Stimulated activated effector memory CD8-positive, alpha-beta T cell treated with anti-CD3 and anti-CD28 coated beads, Interleukin-12 subunit alpha, Interleukin-12 subunit beta, amount 100 ng/mL, for 72 hours (primary cell): ENCODE data around the gene CEP120.
"Not testable (repeated sequence)": the region's sequence is repeated elsewhere in the genome, so short reads cannot be mapped to it uniquely, and the experiment has no call there.

ENCODE experiments used
- ATAC-seq: fragments of 150-1000 bp; cut with Tn5 transposase; 2 replicates; pipeline ENCODE4 v1.10.0; 2021
- DNase-seq, 2 donors: peaks; one replicate each; pipeline ENCODE4 v3.0.0; 2021 to 2022; ENCODE audit warnings: low spot score in 2 of 2
- H3K27ac Mint-ChIP-seq: one replicate; pipeline ENCODE4 v1.8.0; 2022; ENCODE audit warnings: mild to moderate bottlenecking, mixed read lengths
- H3K36me3 Mint-ChIP-seq: one replicate; pipeline ENCODE4 v1.8.0; 2022; ENCODE audit warnings: mild to moderate bottlenecking, mixed read lengths
- H3K4me1 Mint-ChIP-seq: one replicate; pipeline ENCODE4 v1.8.0; 2022; ENCODE audit warnings: mixed read lengths
- H3K4me3 Mint-ChIP-seq: one replicate; pipeline ENCODE4 v1.8.0; 2022; ENCODE audit warnings: mild to moderate bottlenecking, mixed read lengths
- H3K9me3 Mint-ChIP-seq: one replicate; pipeline ENCODE4 v1.8.0; 2022; ENCODE audit warnings: mixed read lengths

The CEP120 gene

DNA sequence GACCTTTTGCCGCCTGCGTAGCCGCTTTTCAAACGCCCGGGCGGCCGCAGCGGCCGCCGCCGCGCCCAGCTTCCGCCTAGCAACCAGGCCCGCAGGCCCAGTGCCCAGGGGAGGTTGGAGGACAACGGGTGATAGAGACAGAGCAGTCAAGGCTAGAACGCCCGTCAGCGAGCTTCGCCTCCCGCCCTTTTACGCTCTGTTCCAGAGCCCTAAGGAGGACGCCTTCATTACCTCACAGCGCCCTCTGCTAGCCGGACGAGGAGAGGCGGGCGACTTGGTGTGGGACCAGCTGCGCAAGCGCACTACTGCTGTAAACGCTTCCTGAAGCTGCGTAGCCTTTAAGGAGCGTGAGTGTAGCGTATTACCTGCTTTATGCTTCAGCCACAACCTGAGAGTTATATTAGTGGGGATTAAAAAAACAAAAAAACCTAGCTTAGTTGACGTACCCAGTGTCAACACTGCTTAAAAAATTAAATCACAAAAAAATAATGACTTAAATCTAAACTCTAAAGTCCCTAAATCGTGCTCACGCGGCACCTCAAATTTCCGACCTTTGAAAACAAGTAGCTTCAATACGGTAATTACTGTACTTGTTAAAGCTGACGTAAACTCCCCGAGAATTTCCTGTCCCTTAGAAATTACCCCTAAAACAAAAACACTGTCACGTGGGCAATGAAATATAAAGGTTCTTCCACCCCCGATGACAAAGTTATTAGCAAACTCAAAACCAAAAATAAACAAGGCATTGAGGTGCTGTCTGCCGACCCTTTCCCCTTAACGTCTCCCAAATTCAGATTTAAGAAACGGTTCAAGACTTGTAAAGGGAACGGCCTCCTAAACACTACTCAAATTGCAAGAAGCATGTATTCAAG is at the start of gene CEP120:
Gene CEP120 (minus strand): TSS at position 126 of the 872 bp plus-strand sequence. CDS start 405 bp downstream, outside the sequence.
- peaks cover 25% of the 10 kb centered on the region for H3K4me1 Mint-ChIP-seq

DNA sequence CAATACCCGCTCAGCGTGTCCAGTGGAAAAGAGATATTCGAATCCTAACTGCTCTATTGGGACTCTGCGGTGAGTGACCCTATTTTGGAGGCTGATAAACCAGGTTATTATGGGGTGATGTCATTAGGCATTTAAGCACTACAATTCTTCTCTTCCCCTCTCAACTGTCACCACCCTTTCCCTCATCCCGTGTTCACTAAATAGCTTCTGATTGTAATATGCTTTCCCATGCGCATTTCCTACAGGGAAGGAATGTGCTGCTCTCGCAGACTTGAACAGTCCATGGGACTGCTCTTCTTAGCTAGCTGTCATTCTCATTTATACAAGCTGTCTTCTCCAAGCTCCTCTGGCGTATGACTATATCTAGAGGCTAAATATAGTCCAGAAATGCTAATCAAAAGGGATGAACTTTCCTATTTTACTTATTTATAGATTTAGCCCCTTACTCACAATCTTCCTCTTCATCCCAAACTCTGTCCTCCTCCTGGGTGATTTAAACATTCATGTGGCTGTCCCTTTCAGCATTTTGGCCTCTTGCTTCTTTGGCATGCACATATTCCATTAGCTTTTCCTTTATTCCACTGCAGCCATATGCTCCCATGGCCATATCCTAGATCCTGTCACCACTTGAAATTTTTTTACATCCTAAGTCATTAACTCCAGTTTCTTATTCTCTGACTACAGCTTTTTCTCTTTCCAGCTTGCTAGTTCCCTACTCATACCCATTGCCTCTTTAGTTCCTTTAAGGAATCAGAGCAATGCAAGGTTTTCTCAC is 49.1 kb upstream of the CEP120 start:
- DNase-seq (no peak), ATAC-seq (no peak)
- H3K36me3 Mint-ChIP-seq = no peaks in the 10 kb centered on the region
- peaks cover 9% of the 10 kb centered on the region for H3K9me3 Mint-ChIP-seq
- no peak overlapping the region for H3K4me3 Mint-ChIP-seq
- H3K27ac Mint-ChIP-seq = no peak overlapping the region
- H3K4me1 Mint-ChIP-seq = no peaks in the 10 kb centered on the region

More for the DNA sequence above, at the start of gene CEP120:
- DNase-seq (peak; percentile 85 to 97), ATAC-seq (peak; percentile 97)
- H3K4me3 Mint-ChIP-seq = no peak within 1 kb of the TSS
- H3K27ac Mint-ChIP-seq = no peak within 1 kb of the TSS
- no peaks in the 10 kb centered on the region for H3K9me3 Mint-ChIP-seq
- peaks cover 13% of the 10 kb centered on the region for H3K36me3 Mint-ChIP-seq

DNA sequence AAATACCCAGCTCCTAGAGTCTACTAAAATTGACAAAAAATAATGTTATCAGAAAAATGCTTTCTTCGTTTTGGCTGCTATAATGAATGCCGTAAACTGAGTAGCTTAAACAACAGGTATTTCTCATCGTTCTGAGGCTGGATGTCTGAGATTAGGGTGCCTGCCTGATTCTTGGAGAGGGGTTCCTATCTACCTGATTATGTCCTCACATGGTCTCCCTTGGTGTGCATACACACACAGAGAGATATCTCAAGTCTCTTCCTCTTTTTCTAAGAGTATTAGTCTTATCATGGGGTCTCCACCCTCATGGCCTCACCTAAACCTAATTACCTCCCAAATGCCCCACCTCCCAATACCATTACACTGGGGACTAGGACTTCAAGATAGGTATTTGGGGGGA is 48.2 kb upstream of the CEP120 start:
- no peaks in the 10 kb centered on the region for H3K36me3 Mint-ChIP-seq
- DNase-seq = no peak
- no peak overlapping the region for H3K4me3 Mint-ChIP-seq
- H3K9me3 Mint-ChIP-seq = peaks cover 13% of the 10 kb centered on the region
- ATAC-seq = no peak
- H3K4me1 Mint-ChIP-seq = no peaks in the 10 kb centered on the region
- no peak overlapping the region for H3K27ac Mint-ChIP-seq

DNA sequence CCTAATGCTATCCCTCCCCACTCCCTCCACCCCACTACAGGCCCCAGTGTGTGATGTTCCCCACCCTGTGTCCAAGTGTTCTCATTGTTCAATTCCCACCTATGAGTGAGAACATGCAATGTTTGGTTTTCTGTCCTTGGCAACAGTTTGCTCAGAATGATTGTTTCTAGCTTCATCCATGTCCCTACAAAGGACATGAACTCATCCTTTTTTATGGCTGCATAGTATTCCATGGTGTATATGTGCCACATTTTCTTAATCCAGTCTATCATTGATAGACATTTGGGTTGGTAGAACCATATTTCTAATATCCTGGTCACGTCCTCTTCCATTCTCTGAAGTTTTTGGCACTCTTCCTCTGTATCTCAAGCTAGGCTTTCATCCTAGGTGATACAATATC is 43.6 kb upstream of the CEP120 start:
- not testable (repeated sequence) for DNase-seq, H3K4me1 Mint-ChIP-seq, H3K36me3 Mint-ChIP-seq, H3K4me3 Mint-ChIP-seq, ATAC-seq, H3K27ac Mint-ChIP-seq
- peaks cover 13% of the 10 kb centered on the region for H3K9me3 Mint-ChIP-seq

DNA sequence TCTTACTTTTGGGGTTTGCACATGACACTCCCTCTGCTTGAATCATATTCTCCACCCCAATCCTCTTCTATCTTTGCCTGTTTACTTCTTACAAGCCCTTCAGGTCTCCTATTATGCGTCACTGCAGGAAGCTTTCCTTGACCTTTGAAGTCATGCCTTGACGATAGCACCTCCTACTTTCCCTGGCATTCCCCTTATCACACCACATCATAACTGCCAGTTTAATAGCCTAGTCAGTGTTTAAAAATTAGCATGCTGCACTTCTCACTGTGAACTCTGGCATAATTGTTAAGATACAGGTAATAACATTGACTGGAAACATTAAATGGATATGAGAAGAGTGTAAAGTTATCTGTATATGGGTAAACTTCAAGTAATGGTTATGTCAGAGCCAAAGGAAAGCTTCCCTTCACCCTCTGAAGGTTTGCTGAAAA is 37.1 kb upstream of the CEP120 start:
- Mint-ChIP-seq H3K36me3 (no peaks in the 10 kb centered on the region), H3K4me3 (no peak overlapping the region), H3K4me1 (peaks cover 10% of the 10 kb centered on the region), H3K27ac (peak overlapping the region; percentile 2), H3K9me3 (no peaks in the 10 kb centered on the region)
- DNase-seq (no peak), ATAC-seq (peak; percentile 98)

DNA sequence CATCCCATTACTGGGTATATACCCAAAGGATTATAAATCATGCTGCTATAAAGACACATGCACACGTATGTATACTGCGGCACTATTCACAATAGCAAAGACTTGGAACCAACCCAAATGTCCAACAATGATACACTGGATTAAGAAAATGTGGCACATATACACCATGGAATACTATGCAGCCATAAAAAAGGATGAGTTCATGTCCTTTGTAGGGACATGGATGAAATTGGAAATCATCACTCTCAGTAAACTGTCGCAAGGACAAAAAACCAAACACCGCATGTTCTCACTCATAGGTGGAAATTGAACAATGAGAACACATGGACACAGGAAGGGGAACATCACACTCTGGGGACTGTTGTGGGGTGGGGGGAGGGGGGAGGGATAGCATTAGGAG is 35.8 kb upstream of the CEP120 start:
- H3K4me1 Mint-ChIP-seq = peaks cover 10% of the 10 kb centered on the region
- ATAC-seq, H3K27ac Mint-ChIP-seq, DNase-seq, H3K4me3 Mint-ChIP-seq, H3K36me3 Mint-ChIP-seq, H3K9me3 Mint-ChIP-seq: not testable (repeated sequence)

DNA sequence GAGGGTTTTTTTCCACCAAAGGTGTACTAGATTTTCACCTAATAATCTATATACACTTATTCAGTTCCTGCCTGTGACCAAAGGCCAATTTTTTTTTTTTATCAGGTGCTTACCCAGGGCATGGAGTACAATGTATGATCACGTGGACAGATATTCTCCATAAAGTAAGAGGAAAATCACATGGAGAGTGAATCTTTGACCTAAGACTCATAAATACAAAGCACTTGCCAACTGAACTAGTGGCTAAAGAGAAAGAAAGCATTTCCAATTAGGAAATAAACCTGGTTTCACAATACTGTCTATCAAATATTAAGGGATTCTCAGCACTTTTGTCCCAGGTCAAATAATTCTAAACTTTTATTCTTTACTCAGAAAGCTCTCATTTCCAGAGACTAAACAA is 33.0 kb upstream of the CEP120 start:
- Mint-ChIP-seq H3K36me3 (no peaks in the 10 kb centered on the region), H3K4me3 (no peak overlapping the region), H3K27ac (no peak overlapping the region), H3K4me1 (peaks cover 10% of the 10 kb centered on the region), H3K9me3 (no peaks in the 10 kb centered on the region)
- ATAC-seq (no peak), DNase-seq (no peak)

DNA sequence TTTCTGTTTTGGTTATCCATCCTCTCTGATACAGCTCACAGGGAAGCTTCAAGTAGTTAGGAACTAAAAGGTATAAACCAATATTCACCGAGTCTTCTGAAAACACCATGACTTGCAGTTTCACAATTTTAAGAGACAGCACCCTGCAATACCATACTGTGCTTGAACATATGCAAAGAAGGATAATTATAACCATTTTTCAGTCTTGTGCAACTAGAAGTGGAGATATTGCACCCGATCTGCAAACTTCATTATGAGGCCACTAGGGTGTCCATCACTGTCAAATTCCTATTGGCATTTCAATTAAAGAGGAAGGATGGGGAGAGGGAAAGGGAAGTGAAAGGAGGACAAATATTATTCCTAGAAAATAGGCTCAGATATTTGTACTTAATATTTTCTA is 32.4 kb upstream of the CEP120 start:
- Mint-ChIP-seq H3K36me3 (no peaks in the 10 kb centered on the region), H3K9me3 (no peaks in the 10 kb centered on the region), H3K4me1 (peaks cover 8% of the 10 kb centered on the region), H3K27ac (no peak overlapping the region), H3K4me3 (no peak overlapping the region)
- DNase-seq (no peak), ATAC-seq (no peak)

DNA sequence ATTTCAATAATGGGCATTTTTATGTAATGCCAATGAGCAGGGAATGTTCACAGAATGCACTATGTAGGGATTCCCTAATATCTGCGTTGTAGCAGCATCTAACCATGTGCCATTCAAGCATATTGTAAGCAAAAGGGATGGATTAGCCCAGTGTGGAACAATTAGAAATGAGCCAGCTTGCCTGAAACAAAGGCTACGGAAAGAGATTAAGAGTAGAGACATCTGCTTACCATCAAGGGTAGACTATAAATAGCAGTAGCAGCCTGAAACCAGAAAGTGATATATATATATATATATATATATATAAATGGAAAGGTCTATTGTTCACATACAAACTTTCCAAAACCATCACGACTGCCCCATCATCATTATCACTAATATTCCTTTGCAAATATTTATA is 31.9 kb upstream of the CEP120 start:
- ATAC-seq = no peak
- H3K27ac Mint-ChIP-seq = no peak overlapping the region
- H3K4me1 Mint-ChIP-seq = peaks cover 3% of the 10 kb centered on the region

DNA sequence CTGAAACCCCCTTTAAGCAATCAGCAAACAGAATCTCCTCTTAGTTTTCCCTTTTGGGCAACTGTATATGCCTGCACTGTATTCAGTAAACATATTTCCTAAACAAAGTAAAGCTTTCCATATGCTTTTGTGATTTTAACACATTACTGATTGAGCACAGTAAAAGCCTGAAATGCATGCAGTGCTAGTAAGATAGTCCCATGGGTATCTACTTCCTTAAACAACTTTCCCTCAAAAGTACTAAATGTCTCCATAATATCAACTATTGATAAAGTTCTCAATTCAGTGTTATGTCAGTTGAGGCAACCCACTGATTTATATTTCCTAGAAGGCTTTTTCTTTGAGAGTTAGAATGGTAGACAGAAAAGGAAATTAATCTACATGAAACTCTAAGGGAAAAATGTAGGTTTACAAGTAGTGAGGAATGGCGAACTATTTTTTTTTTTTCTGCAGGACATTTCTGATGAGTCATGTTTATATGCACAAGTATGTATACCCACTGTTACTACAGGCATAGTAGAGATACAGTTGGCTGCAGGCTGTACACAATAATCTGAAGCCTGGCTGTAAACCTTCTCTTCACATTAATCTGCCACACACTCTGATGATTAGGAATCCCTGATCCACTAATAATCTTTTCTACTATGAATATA is 31.2 kb upstream of the CEP120 start:
- H3K4me1 Mint-ChIP-seq = no peaks in the 10 kb centered on the region
- H3K4me3 Mint-ChIP-seq = no peak overlapping the region
- H3K9me3 Mint-ChIP-seq = no peaks in the 10 kb centered on the region
- DNase-seq (no peak), ATAC-seq (no peak)
- no peaks in the 10 kb centered on the region for H3K36me3 Mint-ChIP-seq
- H3K27ac Mint-ChIP-seq = no peak overlapping the region

More for the DNA sequence above, 31.9 kb upstream of the CEP120 start:
- Mint-ChIP-seq H3K9me3 (no peaks in the 10 kb centered on the region), H3K4me3 (no peak overlapping the region), H3K36me3 (no peaks in the 10 kb centered on the region)
- DNase-seq = no peak

DNA sequence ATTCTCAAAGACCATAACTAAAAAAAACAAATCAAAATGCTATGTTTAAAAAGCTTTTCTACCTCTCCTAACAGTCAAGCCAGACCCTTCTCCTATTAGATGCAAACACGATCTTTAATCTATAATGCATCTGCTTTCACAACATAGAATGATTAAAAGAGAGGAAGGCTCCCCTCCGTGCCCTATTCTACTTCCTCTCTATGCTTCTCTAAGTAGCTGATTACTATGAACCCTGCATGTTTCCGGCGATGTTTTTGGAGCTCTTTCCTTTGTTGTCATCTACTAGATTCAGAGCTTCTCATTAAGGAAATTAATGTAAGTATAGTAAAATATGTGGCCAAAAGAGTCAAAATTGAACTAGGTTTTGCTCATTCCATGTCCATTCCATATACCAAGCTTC is 29.2 kb upstream of the CEP120 start:
- no peak overlapping the region for H3K27ac Mint-ChIP-seq
- no peak for ATAC-seq
- no peak overlapping the region for H3K4me3 Mint-ChIP-seq

DNA sequence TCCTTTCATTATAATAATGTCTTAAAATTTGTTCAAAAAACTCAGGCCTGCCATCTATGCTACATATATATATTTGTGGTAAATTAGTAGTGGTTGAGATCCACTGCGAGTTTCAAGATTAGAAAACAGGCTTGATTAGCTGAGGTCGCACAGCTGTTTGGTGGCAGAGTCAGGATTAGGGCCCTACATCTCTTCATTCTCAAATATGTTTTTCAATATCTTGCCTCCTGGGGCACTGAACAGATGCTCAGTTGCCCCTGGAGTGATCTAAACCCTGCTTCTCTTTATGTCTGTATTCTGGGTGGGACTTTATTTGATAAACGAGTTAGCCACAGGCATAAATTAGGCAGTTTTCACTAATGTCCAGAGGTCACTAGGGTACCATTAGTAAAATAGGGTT is 27.8 kb upstream of the CEP120 start:
- H3K36me3 Mint-ChIP-seq = no peaks in the 10 kb centered on the region

More for the DNA sequence above, 29.2 kb upstream of the CEP120 start:
- no peaks in the 10 kb centered on the region for H3K9me3 Mint-ChIP-seq
- no peaks in the 10 kb centered on the region for H3K36me3 Mint-ChIP-seq
- H3K4me1 Mint-ChIP-seq = peaks cover 16% of the 10 kb centered on the region
- DNase-seq = no peak

DNA sequence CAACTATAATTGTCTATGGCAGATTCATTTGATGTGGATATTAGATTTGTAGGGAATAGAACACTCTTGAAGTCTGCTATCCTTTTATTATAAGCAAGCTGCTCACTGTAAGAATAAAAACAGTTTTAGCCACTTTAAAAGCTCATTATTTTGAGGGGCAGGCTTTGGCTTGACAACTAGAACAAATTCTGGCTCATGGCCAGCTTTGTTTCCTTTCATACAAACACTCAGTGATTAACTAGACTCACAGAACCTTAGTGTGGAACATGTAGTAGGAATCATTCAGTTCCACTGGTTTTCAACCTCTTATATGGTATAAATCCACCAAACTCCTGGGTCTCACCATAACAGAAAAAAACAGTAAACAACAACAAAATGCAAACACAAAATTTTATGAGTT is 27.4 kb upstream of the CEP120 start:
- Mint-ChIP-seq H3K4me1 (peaks cover 16% of the 10 kb centered on the region), H3K9me3 (no peaks in the 10 kb centered on the region), H3K36me3 (no peaks in the 10 kb centered on the region), H3K27ac (no peak overlapping the region), H3K4me3 (no peak overlapping the region)
- DNase-seq (no peak), ATAC-seq (no peak)

More for the DNA sequence above, 27.8 kb upstream of the CEP120 start:
- Mint-ChIP-seq H3K27ac (no peak overlapping the region), H3K4me1 (peaks cover 16% of the 10 kb centered on the region), H3K4me3 (no peak overlapping the region), H3K9me3 (no peaks in the 10 kb centered on the region)
- ATAC-seq = no peak
- no peak for DNase-seq

DNA sequence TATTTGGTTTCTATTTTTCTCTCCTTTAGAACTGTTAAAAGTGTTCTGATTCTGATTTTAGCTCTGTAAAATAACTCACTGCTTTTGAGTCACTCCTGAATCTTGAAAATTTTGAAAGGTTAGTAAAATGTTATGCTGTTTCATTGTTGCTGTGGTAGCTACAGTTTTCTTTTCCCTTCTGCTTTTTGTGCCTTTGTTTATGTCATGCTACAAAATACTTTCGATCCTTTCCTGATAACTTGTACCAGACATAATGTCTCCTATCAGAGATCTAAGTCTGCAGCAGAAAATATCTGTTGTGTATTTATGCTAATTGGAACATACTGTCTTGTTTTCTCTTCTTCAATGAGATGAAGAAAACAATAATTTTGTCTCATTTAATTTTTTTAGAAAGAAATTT is 26.9 kb upstream of the CEP120 start:
- DNase-seq (no peak), ATAC-seq (no peak)
- Mint-ChIP-seq H3K27ac (no peak overlapping the region), H3K4me3 (no peak overlapping the region), H3K36me3 (no peaks in the 10 kb centered on the region), H3K9me3 (no peaks in the 10 kb centered on the region), H3K4me1 (peaks cover 16% of the 10 kb centered on the region)

DNA sequence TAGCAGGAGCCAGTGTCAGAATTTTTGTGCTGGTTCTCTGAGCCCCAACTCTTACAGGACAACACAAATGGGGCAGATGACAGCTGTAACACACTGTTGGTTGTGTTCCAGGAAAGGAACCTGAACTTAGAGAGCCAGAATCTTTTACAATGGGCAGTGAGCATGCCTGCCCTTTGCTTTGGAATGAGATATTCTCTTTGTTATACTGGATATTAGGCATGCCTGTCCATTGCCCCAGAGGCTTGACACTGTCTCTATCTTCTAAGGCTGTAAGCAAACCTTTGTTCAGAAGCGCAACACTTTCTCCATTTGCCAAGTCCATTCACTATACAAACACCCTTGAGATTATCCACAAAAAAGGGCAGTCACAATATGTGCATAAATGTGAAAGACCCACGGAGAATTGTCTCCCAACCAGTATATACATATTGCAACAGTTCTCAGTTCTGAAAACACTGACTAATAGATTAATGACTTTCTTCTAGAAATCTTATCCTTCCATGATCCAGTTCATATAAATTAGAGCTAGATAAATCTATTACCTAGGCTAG is 26.3 kb upstream of the CEP120 start:
- Mint-ChIP-seq H3K4me1 (peaks cover 16% of the 10 kb centered on the region), H3K9me3 (no peaks in the 10 kb centered on the region), H3K4me3 (no peak overlapping the region), H3K27ac (no peak overlapping the region), H3K36me3 (no peaks in the 10 kb centered on the region)
- no peak for ATAC-seq
- DNase-seq = no peak
